GM19397 (cell line): ENCODE measurements around the gene KREMEN2.
"Not testable (repeated sequence)": the region's sequence is repeated elsewhere in the genome, so short reads cannot be mapped to it uniquely, and the experiment has no call there.

ENCODE experiments used
- ATAC-seq: cut with Tn5 transposase; IDR thresholded peaks from one replicate; pipeline ENCODE4 v1.9.1; 2021; ENCODE audit warnings: mild to moderate bottlenecking, moderate library complexity; ENCODE audit not compliant: unreplicated experiment

Gene KREMEN2

GRCh38 chr16:2938206-2938605 lies 25.9 kb upstream of the KREMEN2 start:
- no peak for ATAC-seq

- ATAC-seq: no peak
Observed at GRCh38 chr16:2939968-2940367, 24.1 kb upstream of the KREMEN2 start.

- ATAC-seq: no peak
Observed at GRCh38 chr16:2942045-2942444, 22.0 kb upstream of the KREMEN2 start.

- not testable (repeated sequence) for ATAC-seq
Observed at GRCh38 chr16:2943716-2944115, 20.4 kb upstream of the KREMEN2 start.

GRCh38 chr16:2946649-2947048 lies 17.4 kb upstream of the KREMEN2 start:
- ATAC-seq: no peak

GRCh38 chr16:2948807-2949704 lies 15.0 kb upstream of the KREMEN2 start:
- no peak for ATAC-seq

- ATAC-seq: no peak
Observed at GRCh38 chr16:2949705-2950352, 14.2 kb upstream of the KREMEN2 start.

- ATAC-seq: no peak
Observed at GRCh38 chr16:2950353-2950724, 13.7 kb upstream of the KREMEN2 start.

GRCh38 chr16:2950773-2951172 lies 13.3 kb upstream of the KREMEN2 start:
- ATAC-seq: no peak

GRCh38 chr16:2952679-2953078 lies 11.4 kb upstream of the KREMEN2 start:
- no peak for ATAC-seq

- no peak for ATAC-seq
Observed at GRCh38 chr16:2953706-2954627, 10.1 kb upstream of the KREMEN2 start.

- ATAC-seq: no peak
Observed at GRCh38 chr16:2954656-2955381, 9.3 kb upstream of the KREMEN2 start.

GRCh38 chr16:2955438-2955778 lies 8.7 kb upstream of the KREMEN2 start:
- no peak for ATAC-seq

GRCh38 chr16:2955779-2956578 lies 8.1 kb upstream of the KREMEN2 start:
- no peak for ATAC-seq

- ATAC-seq: no peak
Observed at GRCh38 chr16:2956579-2956956, 7.5 kb upstream of the KREMEN2 start.

- ATAC-seq: no peak
Observed at GRCh38 chr16:2959206-2959605, 4.9 kb upstream of the KREMEN2 start.

- no peak for ATAC-seq
Observed at GRCh38 chr16:2960183-2961010, 3.7 kb upstream of the KREMEN2 start.

GRCh38 chr16:2962334-2963073 lies 1.6 kb upstream of the KREMEN2 start:
- no peak for ATAC-seq
